ENCODE measurements around the gene MRTFB. TPM values are rescaled to one million over a fixed set of nuclear protein-coding genes. Genes with fewer than 3 reads are reported as not detected.

MRTFB gene
- total and polyA plus RNA-seq, 2 of the 13 experiments (the other 11 are each of a cell fraction or from before 2014, with no cell fraction given), result 11.4 to 14.0 TPM

DNA sequence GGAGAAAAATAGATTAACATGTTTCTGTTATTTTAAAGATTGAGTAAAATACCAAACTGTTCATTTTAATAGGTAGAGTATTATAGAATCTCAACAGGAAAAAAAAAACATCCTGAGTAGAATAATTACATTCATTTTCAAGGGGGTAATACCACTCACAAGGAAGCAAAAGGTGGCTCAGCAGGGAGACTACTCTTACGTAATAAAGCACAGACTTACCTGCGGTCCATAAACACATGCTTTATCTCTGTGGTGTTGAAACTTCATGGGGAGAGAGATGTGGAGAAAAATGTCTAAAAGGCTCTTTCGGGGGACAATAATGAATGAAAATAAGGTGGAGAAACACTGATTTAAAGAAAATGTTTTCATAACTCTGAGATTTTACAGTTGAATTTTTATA is 171.7 kb downstream of the MRTFB start:
- in situ Hi-C loops (cut with HindIII; ENCODE audit: extremely low pct_ligation_motif_present, low pct_unique_long_range_greater_than_20kb) (no loop called here), intact Hi-C loops (cut with micrococcal nuclease; ENCODE audit: unreplicated experiment) (no loop called here)
- BruUV-seq (replicated peaks), result no TSS peak
- Histone ChIP-seq H3K4me2 (ENCODE audit: low read depth, low read length) (no peak overlapping the region), H3K9me3 (ENCODE audit: low read length) (no peaks in the 10 kb centered on the region), H3K27me3 (ENCODE audit: control insufficient read depth in 1 of 2, insufficient read depth in 2 of 2, low read length in 2 of 2) (no peaks in the 10 kb centered on the region), H3K36me3 (replicated peaks in 1 of 2; ENCODE audit: control insufficient read depth in 1 of 2, insufficient read depth in 2 of 2, low read length in 2 of 2) (peaks cover 22 to 50% of the 10 kb centered on the region in 2 experiments), H4K20me1 (ENCODE audit: insufficient read depth, low read length) (no peaks in the 10 kb centered on the region), H3K9ac (ENCODE audit: insufficient read depth, low read depth, low read length) (no peak overlapping the region), H2AFZ (ENCODE audit: low read length) (no peak overlapping the region), H3K4me3 (replicated peaks in 1 of 3; ENCODE audit: insufficient read depth in 1 of 3, low read depth in 2 of 3, low read length in 3 of 3) (no peak overlapping the region), H3K27ac (ENCODE audit: extremely low read length, insufficient read depth, low read length) (no peak overlapping the region), H3K4me1 (ENCODE audit: insufficient read depth, low read length) (peaks cover 14% of the 10 kb centered on the region), H3K79me2 (ENCODE audit: insufficient read depth, low read length) (no peaks in the 10 kb centered on the region)
- TF ChIP-seq CEBPB (IDR thresholded peaks at IDR 0.05; ENCODE audit: borderline replicate concordance, low read depth, low read length) (peak; percentile 72), PATZ1 (CRISPR knock-in tag; IDR thresholded peaks at IDR 0.05) (no peak)
- ChIA-PET POLR2A (no interaction called here), CTCF (ENCODE audit: low intra/inter-chr PET ratio, low total read pairs) (no interaction called here)
- WGBS (ENCODE audit: low lambda C conversion rate), result 90% methylated on average over 3 of the region's 3 CpGs
- no peak for FAIRE-seq
- DNase-seq (ENCODE audit: low spot score), result no peak
- no peak for ATAC-seq

- BruUV-seq (replicated peaks), result no TSS peak
- Histone ChIP-seq H3K4me2 (ENCODE audit: low read depth, low read length) (no peak overlapping the region), H3K4me1 (ENCODE audit: insufficient read depth, low read length) (peaks cover 14% of the 10 kb centered on the region), H4K20me1 (ENCODE audit: insufficient read depth, low read length) (0 out of 2 replicates have a peak, but pooled peaks cover 4% of the 10 kb centered on the region), H3K9ac (ENCODE audit: insufficient read depth, low read depth, low read length) (no peak overlapping the region), H2AFZ (ENCODE audit: low read length) (no peak overlapping the region), H3K27ac (ENCODE audit: extremely low read length, insufficient read depth, low read length) (no peak overlapping the region), H3K36me3 (replicated peaks in 1 of 2; ENCODE audit: control insufficient read depth in 1 of 2, insufficient read depth in 2 of 2, low read length in 2 of 2) (peaks cover 27 to 54% of the 10 kb centered on the region in 2 experiments), H3K27me3 (ENCODE audit: control insufficient read depth in 1 of 2, insufficient read depth in 2 of 2, low read length in 2 of 2) (no peaks in the 10 kb centered on the region), H3K9me3 (ENCODE audit: low read length) (no peaks in the 10 kb centered on the region), H3K4me3 (replicated peaks in 1 of 3; ENCODE audit: insufficient read depth in 1 of 3, low read depth in 2 of 3, low read length in 3 of 3) (no peak overlapping the region), H3K79me2 (ENCODE audit: insufficient read depth, low read length) (no peaks in the 10 kb centered on the region)
- in situ Hi-C loops (cut with HindIII; ENCODE audit: extremely low pct_ligation_motif_present, low pct_unique_long_range_greater_than_20kb), result no loop called here
- DNase-seq (ENCODE audit: low spot score), result no peak
- WGBS (ENCODE audit: low lambda C conversion rate), result 97% methylated on average over 4 of the region's 4 CpGs
- FAIRE-seq, result no peak
- intact Hi-C loops (cut with micrococcal nuclease; ENCODE audit: unreplicated experiment), result loop anchor here (5.0 kb wide), 1 partner anchor 43 kb away; no protein-coding TSS in a partner anchor
- ATAC-seq, result no peak
- CTCF ChIA-PET (ENCODE audit: low intra/inter-chr PET ratio, low total read pairs), result no interaction called here
- POLR2A ChIA-PET, result no interaction called here
- TF ChIP-seq EED (CRISPR knock-in tag; IDR thresholded peaks at IDR 0.05) (no peak), ZNF713 (CRISPR knock-in tag; IDR thresholded peaks at IDR 0.05) (no peak), ATM (IDR thresholded peaks at IDR 0.05; ENCODE audit: borderline replicate concordance) (no peak), ZNF570 (CRISPR knock-in tag; IDR thresholded peaks at IDR 0.05; ENCODE audit: borderline replicate concordance) (no peak), ZNF484 (CRISPR knock-in tag; IDR thresholded peaks at IDR 0.05; ENCODE audit: borderline replicate concordance, low read depth) (no peak), ZBTB7B (CRISPR knock-in tag; IDR thresholded peaks at IDR 0.05) (no peak), ZEB1 (IDR thresholded peaks at IDR 0.05; ENCODE audit: insufficient replicate concordance, low read depth) (no peak), MIXL1 (CRISPR knock-in tag; IDR thresholded peaks at IDR 0.05) (no peak)
- TF ChIP-seq, protein P1, sequence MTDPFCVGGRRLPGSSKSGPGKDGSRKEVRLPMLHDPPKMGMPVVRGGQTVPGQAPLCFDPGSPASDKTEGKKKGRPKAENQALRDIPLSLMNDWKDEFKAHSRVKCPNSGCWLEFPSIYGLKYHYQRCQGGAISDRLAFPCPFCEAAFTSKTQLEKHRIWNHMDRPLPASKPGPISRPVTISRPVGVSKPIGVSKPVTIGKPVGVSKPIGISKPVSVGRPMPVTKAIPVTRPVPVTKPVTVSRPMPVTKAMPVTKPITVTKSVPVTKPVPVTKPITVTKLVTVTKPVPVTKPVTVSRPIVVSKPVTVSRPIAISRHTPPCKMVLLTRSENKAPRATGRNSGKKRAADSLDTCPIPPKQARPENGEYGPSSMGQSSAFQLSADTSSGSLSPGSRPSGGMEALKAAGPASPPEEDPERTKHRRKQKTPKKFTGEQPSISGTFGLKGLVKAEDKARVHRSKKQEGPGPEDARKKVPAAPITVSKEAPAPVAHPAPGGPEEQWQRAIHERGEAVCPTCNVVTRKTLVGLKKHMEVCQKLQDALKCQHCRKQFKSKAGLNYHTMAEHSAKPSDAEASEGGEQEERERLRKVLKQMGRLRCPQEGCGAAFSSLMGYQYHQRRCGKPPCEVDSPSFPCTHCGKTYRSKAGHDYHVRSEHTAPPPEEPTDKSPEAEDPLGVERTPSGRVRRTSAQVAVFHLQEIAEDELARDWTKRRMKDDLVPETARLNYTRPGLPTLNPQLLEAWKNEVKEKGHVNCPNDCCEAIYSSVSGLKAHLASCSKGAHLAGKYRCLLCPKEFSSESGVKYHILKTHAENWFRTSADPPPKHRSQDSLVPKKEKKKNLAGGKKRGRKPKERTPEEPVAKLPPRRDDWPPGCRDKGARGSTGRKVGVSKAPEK (CRISPR knock-in tag; IDR thresholded peaks at IDR 0.05; ENCODE audit: borderline replicate concordance), result no peak
- TF ChIP-seq, protein P2, sequence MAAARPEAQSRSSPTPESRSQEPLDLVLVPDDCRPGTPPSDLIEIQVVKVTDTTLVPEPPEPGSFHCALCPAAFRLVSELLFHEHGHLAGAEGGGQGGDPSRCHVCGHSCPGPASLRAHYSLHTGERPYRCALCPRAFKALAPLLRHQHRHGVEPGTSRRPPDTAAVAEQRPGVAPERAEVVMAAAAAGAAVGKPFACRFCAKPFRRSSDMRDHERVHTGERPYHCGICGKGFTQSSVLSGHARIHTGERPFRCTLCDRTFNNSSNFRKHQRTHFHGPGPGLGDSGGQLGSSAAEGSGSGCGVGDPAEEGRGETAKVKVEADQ (CRISPR knock-in tag; IDR thresholded peaks at IDR 0.05; ENCODE audit: borderline replicate concordance), result no peak
These were observed 173.3 kb downstream of the MRTFB start for GRCh38 chr16:14244196-14245010.

Data from HepG2 (cell line).